Measurements from ENCODE around the gene LRMDA.

GRCh38 chr10:75589895-75590654, 158.7 kb downstream of the LRMDA start:
- TF ChIP-seq CTCF (conservative IDR thresholded peaks at IDR 0.05; ENCODE audit: low read depth, low read length) (no peak), EZH2phosphoT487 (IDR thresholded peaks at IDR 0.05; ENCODE audit: borderline replicate concordance, low read length) (no peak)
